NCI-H748 (cell line): ENCODE measurements around the gene NUDT16L1.

Experiments used
- DNase-seq: peaks from one replicate; lab custom pipeline; 2025; ENCODE audit not compliant: unreplicated experiment; lab: John Stamatoyannopoulos, UW

NUDT16L1 gene

GRCh38 chr16:4693296-4693955 is at the start of gene NUDT16L1:
NUDT16L1 (plus strand) TSS chr16:4693562; CDS start chr16:4693727, 165 bp downstream.
- DNase-seq: peak; percentile 95

GRCh38 chr16:4646773-4647643 is 46.4 kb upstream of the NUDT16L1 start:
- DNase-seq: no peak

GRCh38 chr16:4647644-4647980 is 45.8 kb upstream of the NUDT16L1 start:
- DNase-seq: no peak

GRCh38 chr16:4648917-4649316 is 44.4 kb upstream of the NUDT16L1 start:
- DNase-seq: no peak

- no peak for DNase-seq
Measured at GRCh38 chr16:4649744-4650442, 43.5 kb upstream of the NUDT16L1 start.

GRCh38 chr16:4650443-4651074 is 42.8 kb upstream of the NUDT16L1 start:
- DNase-seq: peak; percentile 69

- DNase-seq: no peak
Measured at GRCh38 chr16:4651827-4652226, 41.5 kb upstream of the NUDT16L1 start.

- no peak for DNase-seq
Measured at GRCh38 chr16:4652561-4652960, 40.8 kb upstream of the NUDT16L1 start.

GRCh38 chr16:4654011-4654963 is 39.1 kb upstream of the NUDT16L1 start:
- no peak for DNase-seq

GRCh38 chr16:4654964-4655590 is 38.3 kb upstream of the NUDT16L1 start:
- DNase-seq: no peak

- no peak for DNase-seq
Measured at GRCh38 chr16:4655801-4656200, 37.6 kb upstream of the NUDT16L1 start.

GRCh38 chr16:4656221-4656620 is 37.1 kb upstream of the NUDT16L1 start:
- DNase-seq: no peak

GRCh38 chr16:4656695-4657686 is 36.4 kb upstream of the NUDT16L1 start:
- no peak for DNase-seq

- no peak for DNase-seq
Measured at GRCh38 chr16:4659363-4660353, 33.7 kb upstream of the NUDT16L1 start.

- peak; percentile 38 for DNase-seq
Measured at GRCh38 chr16:4660454-4661007, 32.8 kb upstream of the NUDT16L1 start.

- no peak for DNase-seq
Measured at GRCh38 chr16:4661661-4662060, 31.7 kb upstream of the NUDT16L1 start.

GRCh38 chr16:4663465-4663776 is 29.9 kb upstream of the NUDT16L1 start:
- peak; percentile 2 for DNase-seq
